Measurements from ENCODE around the gene NTSR1. TPM values are rescaled to one million over a fixed set of nuclear protein-coding genes. Genes with fewer than 3 reads are reported as not detected.

The NTSR1 gene
- total RNA-seq, 1 donor from 2014 or later = not detected

DNA sequence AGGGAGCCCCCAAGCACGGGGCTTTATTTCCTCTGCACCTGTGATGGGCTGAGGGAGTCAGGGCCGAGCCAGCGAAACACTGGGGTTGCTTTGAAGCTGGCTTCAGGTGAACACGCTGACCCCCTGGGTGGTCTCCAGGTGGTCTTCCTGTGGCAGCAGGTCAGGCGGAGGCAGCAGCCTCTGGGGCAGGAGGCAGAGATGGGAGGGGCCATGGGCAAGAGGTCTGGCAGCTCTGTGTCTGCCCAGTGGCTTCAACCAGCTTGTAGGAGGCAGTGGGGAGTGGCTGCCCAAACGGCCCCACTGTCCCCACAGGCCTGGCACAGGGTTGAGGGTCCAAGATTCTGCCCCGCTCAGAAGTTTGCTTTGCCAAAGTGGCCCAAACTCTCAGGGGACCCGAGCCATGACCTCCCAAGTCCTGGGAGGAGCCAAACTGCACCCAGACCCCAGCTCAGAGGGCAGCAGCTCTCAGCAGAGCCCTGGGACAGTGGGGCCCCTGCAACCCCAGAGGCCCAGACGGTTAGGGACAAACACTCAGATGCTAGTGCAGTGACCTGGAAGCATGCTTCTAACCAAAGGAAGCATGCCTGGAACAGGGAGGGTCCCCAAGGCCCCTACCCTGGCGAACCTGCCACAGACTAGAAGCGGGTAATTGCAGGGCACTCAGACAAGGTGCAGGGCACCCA, 15.3 kb downstream of the NTSR1 start:
- no peak for DNase-seq (ENCODE audit: low read depth, low spot score)
- H3K4me1 Mint-ChIP-seq = no peaks in the 10 kb centered on the region
- H3K9me3 Mint-ChIP-seq = peaks cover 14% of the 10 kb centered on the region
- no peak overlapping the region for H3K4me3 Mint-ChIP-seq
- no peak for TF ChIP-seq CTCF (conservative IDR thresholded peaks at IDR 0.05)
- peaks cover 22% of the 10 kb centered on the region for H3K27me3 Mint-ChIP-seq (ENCODE audit: low read depth)
- H3K27ac Mint-ChIP-seq (ENCODE audit: unreplicated experiment) = no peak overlapping the region
- peaks cover 14% of the 10 kb centered on the region for H3K36me3 Mint-ChIP-seq (ENCODE audit: low read depth)

GRCh38 chr20:62724692-62725595, 16.3 kb downstream of the NTSR1 start:
- H3K9me3 Mint-ChIP-seq = peaks cover 9% of the 10 kb centered on the region
- no peaks in the 10 kb centered on the region for H3K4me1 Mint-ChIP-seq
- TF ChIP-seq CTCF (conservative IDR thresholded peaks at IDR 0.05) = no peak
- DNase-seq (ENCODE audit: low read depth, low spot score) = no peak
- H3K27ac Mint-ChIP-seq (ENCODE audit: unreplicated experiment) = no peak overlapping the region
- H3K36me3 Mint-ChIP-seq (ENCODE audit: low read depth) = peaks cover 11% of the 10 kb centered on the region
- peaks cover 16% of the 10 kb centered on the region for H3K27me3 Mint-ChIP-seq (ENCODE audit: low read depth)
- H3K4me3 Mint-ChIP-seq = no peak overlapping the region

DNA sequence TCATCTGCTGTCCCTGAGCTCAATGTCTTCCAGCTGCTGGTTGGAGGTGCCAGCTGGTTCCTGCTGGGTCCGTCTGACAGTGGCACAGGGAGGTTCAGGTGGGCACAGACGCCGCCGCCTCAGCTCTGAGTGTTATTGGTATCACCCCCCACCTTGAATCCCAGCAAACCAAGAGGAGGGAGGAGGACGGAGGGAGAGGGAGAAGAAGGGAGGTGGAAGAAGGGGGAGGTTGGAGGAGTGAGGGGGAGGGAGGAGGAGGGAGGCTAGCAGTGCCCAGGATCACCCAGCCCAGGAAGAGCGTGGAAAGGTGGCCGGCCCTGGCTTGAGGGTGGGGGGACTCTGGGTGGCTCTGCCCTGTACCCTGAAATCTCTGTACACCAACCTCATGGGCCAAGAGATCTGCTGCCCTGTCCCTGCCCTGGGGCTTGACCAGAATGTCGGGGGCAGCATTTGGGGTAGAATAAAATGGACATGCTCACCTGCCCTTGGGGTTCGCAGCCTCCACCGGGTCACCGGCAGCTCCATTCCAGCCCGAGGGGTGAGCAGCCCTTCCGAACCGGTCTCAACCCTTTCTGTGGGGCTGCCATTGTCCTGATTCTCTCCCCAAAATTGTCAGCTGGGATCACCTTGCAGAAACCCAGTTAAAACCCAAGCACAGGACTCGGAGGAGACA, 17.1 kb downstream of the NTSR1 start:
- Mint-ChIP-seq H3K4me1 (no peaks in the 10 kb centered on the region), H3K4me3 (no peak overlapping the region), H3K9me3 (peaks cover 5% of the 10 kb centered on the region), H3K27me3 (ENCODE audit: low read depth) (peaks cover 22% of the 10 kb centered on the region), H3K27ac (ENCODE audit: unreplicated experiment) (no peak overlapping the region), H3K36me3 (ENCODE audit: low read depth) (peaks cover 11% of the 10 kb centered on the region)
- no peak for TF ChIP-seq CTCF (conservative IDR thresholded peaks at IDR 0.05)
- no peak for DNase-seq (ENCODE audit: low read depth, low spot score)

DNA sequence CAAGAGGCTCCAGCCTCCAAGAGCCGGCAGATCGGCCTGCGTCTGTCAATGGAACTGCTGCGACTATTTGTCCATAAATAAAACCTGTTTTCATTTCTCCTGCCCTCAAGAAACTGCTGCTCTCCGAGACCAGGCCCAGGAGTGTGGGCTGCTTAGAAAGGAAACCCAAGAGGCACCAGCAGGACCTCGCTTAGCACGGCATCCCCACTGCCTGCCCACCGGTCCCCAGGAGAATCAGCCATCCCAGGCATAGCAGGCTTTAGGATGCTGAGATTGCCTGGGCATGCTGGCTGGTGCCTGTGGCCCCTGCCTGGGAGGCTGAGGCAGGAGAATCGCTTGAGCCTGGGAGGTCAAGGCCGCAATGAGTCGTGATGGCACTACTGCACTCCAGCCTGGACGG, 17.6 kb downstream of the NTSR1 start:
- Mint-ChIP-seq H3K4me1 (no peaks in the 10 kb centered on the region), H3K36me3 (ENCODE audit: low read depth) (peaks cover 11% of the 10 kb centered on the region), H3K4me3 (no peak overlapping the region), H3K9me3 (peaks cover 5% of the 10 kb centered on the region), H3K27me3 (ENCODE audit: low read depth) (peaks cover 22% of the 10 kb centered on the region), H3K27ac (ENCODE audit: unreplicated experiment) (no peak overlapping the region)
- no peak for TF ChIP-seq CTCF (conservative IDR thresholded peaks at IDR 0.05)
- no peak for DNase-seq (ENCODE audit: low read depth, low spot score)

GRCh38 chr20:62726716-62727583, 18.3 kb downstream of the NTSR1 start:
- peaks cover 4% of the 10 kb centered on the region for H3K36me3 Mint-ChIP-seq (ENCODE audit: low read depth)
- peaks cover 16% of the 10 kb centered on the region for H3K27me3 Mint-ChIP-seq (ENCODE audit: low read depth)
- H3K4me3 Mint-ChIP-seq = no peak overlapping the region
- no peak for DNase-seq (ENCODE audit: low read depth, low spot score)
- H3K9me3 Mint-ChIP-seq = no peaks in the 10 kb centered on the region
- H3K4me1 Mint-ChIP-seq = no peaks in the 10 kb centered on the region
- no peak overlapping the region for H3K27ac Mint-ChIP-seq (ENCODE audit: unreplicated experiment)
- TF ChIP-seq CTCF (conservative IDR thresholded peaks at IDR 0.05) = no peak
